K562 (cell line): Measurements from ENCODE around the gene KNSTRN. TPM values are rescaled to one million over a fixed set of nuclear protein-coding genes. Genes with fewer than 3 reads are reported as not detected.
A peak's percentile ranks its signal among the peaks of the same experiment; 100 is the strongest.

ENCODE experiments used
- BRD4 ChIP-seq: fragments of 200-600 bp; sonication (generic); IDR thresholded peaks from 2 replicates; pipeline ENCODE4 v1.6.1; 2017; ENCODE audit warnings: inconsistent platforms
- CBFA2T3 ChIP-seq: fragments of 450-650 bp; IDR thresholded peaks from 2 replicates; pipeline ENCODE4 v1.6.1; 2017
- CHCHD3 ChIP-seq: fragments of 250-450 bp; sonication (Bioruptor Pico); IDR thresholded peaks from 2 replicates; pipeline ENCODE4 v2.1.2; 2022; ENCODE audit warnings: mild to moderate bottlenecking
- DDX20 ChIP-seq: fragments of 450-650 bp; IDR thresholded peaks from 2 replicates; pipeline ENCODE4 v1.6.1; 2016; ENCODE audit warnings: missing genetic modification characterization, low read depth, mild to moderate bottlenecking, missing compliant biosample characterization, moderate library complexity
- DPF2 ChIP-seq: fragments of 450-650 bp; IDR thresholded peaks from 2 replicates; pipeline ENCODE4 v1.6.1; 2016
- NR2F6 ChIP-seq: fragments of 450-650 bp; formaldehyde crosslinking; IDR thresholded peaks from 2 replicates; pipeline ENCODE4 v1.4.0; 2020; ENCODE audit warnings: mild to moderate bottlenecking
- POLR2G ChIP-seq: fragments of 200-400 bp; formaldehyde crosslinking; IDR thresholded peaks from 2 replicates; pipeline ENCODE4 v1.6.1; 2017; ENCODE audit warnings: low read depth, mild to moderate bottlenecking, antibody characterized with exemption, low read length, moderate library complexity
- RBFOX2 ChIP-seq: fragments of 200-400 bp; formaldehyde crosslinking; IDR thresholded peaks from 2 replicates; pipeline ENCODE4 v1.6.1; 2017; ENCODE audit warnings: low read depth, mild to moderate bottlenecking, low read length, moderate library complexity
- TAF7 ChIP-seq: fragments of 450-650 bp; IDR thresholded peaks from 2 replicates; pipeline ENCODE4 v1.6.1; 2016; ENCODE audit warnings: missing genetic modification characterization, missing compliant biosample characterization
- TGIF2 ChIP-seq: sonication (generic); formaldehyde crosslinking; IDR thresholded peaks from 2 replicates; pipeline ENCODE4 v1.8.1; 2022; ENCODE audit warnings: mild to moderate bottlenecking, missing genetic modification reagents, moderate library complexity
- ZBTB7A ChIP-seq: IDR thresholded peaks from 2 replicates; pipeline ENCODE4 v1.6.1; 2011; ENCODE audit warnings: low read depth, mild to moderate bottlenecking, low read length, moderate library complexity, borderline replicate concordance; ENCODE audit not compliant: control insufficient read depth
- ZFP36 ChIP-seq: fragments of 150-350 bp; IDR thresholded peaks from 2 replicates; pipeline ENCODE4 v1.6.1; 2018; ENCODE audit warnings: low read length, low read depth; ENCODE audit not compliant: partially characterized antibody
- ZNF584 ChIP-seq: fragments of 200-800 bp; sonication (Bioruptor generic); IDR thresholded peaks from 2 replicates; pipeline ENCODE4 v1.6.1; 2016; ENCODE audit warnings: low read depth, mild to moderate bottlenecking, missing genetic modification characterization, missing compliant biosample characterization
- ZNF668 ChIP-seq: fragments of 250-450 bp; sonication (Bioruptor Pico); IDR thresholded peaks from 2 replicates; pipeline ENCODE4 v1.8.0; 2022; ENCODE audit warnings: mild to moderate bottlenecking, inconsistent platforms
- polyA plus RNA-seq, 8 experiments: library from polyadenylated mRNA; depleted of rRNA in 4 of 8; stranded (reverse) in 5 of 8; unstranded in 3 of 8; fragments of >200 nt; fragmentation: Nextera tagmentation in 2 of 8; fragmentation: Illumina TruSeq in 1 of 8; extraction: Ambion mirVana in 2 of 8; extraction: Trizol in 1 of 8; gene quantifications; 2 replicates each; pipeline versions ENCODE4 v1.2.1 to v1.2.3, GENCODE V29; 2011 to 2014; ENCODE audit warnings: inconsistent platforms in 1 of 8, missing spikeins in 1 of 8
- total RNA-seq, 7 experiments: library from RNA; depleted of rRNA in 6 of 7; stranded (reverse); fragments of >200 nt in 6 of 7; fragmentation: Illumina TruSeq in 2 of 7; extraction: Trizol in 2 of 7; gene quantifications; 2 replicates each; pipeline versions ENCODE4 v1.2.1 to v1.2.3, GENCODE V29; 2011 to 2021; ENCODE audit warnings: low replicate concordance in 1 of 7
- TF ChIP-seq, protein P1 (sequence below): fragments of 450-650 bp; IDR thresholded peaks from 2 replicates; pipeline ENCODE4 v1.6.1; 2017; ENCODE audit warnings: antibody characterized with exemption, mild to moderate bottlenecking
- TF ChIP-seq, protein P2 (sequence below): fragments of 250-450 bp; sonication (Bioruptor Pico); IDR thresholded peaks from 2 replicates; pipeline ENCODE4 v1.8.0; 2022; ENCODE audit warnings: moderate library complexity, mild to moderate bottlenecking, inconsistent platforms
- TF ChIP-seq, protein P3 (sequence below): fragments of 200-800 bp; sonication (Bioruptor generic); IDR thresholded peaks from 2 replicates; pipeline ENCODE4 v1.6.1; 2017; ENCODE audit warnings: missing genetic modification characterization, missing compliant biosample characterization
- TF ChIP-seq, protein P4 (sequence below): sonication (generic); formaldehyde crosslinking; IDR thresholded peaks from 2 replicates; pipeline ENCODE4 v1.8.1; 2023; ENCODE audit warnings: mild to moderate bottlenecking, missing genetic modification reagents

KNSTRN gene
- total and polyA plus RNA-seq, 9 of the 15 experiments (the other 6 are each of a cell fraction or from before 2014, with no cell fraction given): 48.7 to 88.2 (median 66.3) TPM

DNA sequence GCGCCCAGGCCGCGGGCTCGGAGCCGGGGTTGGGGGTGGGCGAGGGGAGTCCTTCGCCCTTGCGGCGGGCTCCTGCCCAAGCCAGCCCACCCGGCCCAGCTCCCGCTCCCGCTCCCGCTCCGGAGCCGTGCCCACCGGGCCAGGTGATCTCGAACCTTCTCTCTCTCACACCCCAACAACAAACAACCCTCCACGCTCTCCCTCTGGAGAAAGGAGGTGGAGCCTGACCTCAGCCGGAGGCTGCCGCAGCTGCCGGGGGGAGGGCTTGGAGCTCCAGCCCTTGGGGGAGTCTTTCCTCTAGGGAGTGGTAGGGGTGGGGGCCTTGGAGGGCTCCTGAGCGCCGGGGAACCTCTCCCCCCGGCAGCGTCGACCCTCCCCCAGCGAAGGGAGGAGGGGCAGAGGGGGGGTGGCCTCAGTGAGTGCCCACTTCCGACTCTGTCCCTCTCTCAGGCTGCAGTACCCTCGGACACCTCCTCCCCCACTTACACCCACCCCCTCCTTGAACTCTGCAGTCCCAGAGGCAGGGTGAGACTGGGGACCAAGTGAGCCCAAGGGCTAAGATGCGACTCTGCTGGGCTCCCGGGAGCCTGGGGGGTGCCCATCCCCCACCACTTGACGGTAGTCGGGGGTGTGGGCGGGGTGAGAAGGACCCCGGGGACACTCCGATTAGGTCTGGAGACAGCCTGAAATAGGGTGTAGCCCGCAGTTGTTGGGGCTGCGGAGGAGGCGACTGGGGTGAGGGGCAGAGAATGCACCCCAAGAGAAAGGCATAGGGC is 53.8 kb downstream of the KNSTRN start (continued):
- TF ChIP-seq, protein P1, sequence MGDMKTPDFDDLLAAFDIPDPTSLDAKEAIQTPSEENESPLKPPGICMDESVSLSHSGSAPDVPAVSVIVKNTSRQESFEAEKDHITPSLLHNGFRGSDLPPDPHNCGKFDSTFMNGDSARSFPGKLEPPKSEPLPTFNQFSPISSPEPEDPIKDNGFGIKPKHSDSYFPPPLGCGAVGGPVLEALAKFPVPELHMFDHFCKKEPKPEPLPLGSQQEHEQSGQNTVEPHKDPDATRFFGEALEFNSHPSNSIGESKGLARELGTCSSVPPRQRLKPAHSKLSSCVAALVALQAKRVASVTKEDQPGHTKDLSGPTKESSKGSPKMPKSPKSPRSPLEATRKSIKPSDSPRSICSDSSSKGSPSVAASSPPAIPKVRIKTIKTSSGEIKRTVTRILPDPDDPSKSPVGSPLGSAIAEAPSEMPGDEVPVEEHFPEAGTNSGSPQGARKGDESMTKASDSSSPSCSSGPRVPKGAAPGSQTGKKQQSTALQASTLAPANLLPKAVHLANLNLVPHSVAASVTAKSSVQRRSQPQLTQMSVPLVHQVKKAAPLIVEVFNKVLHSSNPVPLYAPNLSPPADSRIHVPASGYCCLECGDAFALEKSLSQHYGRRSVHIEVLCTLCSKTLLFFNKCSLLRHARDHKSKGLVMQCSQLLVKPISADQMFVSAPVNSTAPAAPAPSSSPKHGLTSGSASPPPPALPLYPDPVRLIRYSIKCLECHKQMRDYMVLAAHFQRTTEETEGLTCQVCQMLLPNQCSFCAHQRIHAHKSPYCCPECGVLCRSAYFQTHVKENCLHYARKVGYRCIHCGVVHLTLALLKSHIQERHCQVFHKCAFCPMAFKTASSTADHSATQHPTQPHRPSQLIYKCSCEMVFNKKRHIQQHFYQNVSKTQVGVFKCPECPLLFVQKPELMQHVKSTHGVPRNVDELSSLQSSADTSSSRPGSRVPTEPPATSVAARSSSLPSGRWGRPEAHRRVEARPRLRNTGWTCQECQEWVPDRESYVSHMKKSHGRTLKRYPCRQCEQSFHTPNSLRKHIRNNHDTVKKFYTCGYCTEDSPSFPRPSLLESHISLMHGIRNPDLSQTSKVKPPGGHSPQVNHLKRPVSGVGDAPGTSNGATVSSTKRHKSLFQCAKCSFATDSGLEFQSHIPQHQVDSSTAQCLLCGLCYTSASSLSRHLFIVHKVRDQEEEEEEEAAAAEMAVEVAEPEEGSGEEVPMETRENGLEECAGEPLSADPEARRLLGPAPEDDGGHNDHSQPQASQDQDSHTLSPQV: 0 out of 2 replicates have a peak, but pooled peaks have one; percentile 30
- TF ChIP-seq CBFA2T3 (no peak), DDX20 (tag) (no peak), TGIF2 (no peak), ZNF584 (CRISPR knock-in tag) (no peak), ZBTB7A (peak; percentile 60; the same call in 1 of the 2 replicates), BRD4 (peak; percentile 45; the same call in 1 of the 2 replicates), TAF7 (no peak), POLR2G (peak; percentile 54), CHCHD3 (no peak), ZFP36 (no peak), NR2F6 (no peak), DPF2 (peak; percentile 63), RBFOX2 (peak; percentile 54), ZNF668 (CRISPR knock-in tag) (no peak)
- TF ChIP-seq, protein P2, sequence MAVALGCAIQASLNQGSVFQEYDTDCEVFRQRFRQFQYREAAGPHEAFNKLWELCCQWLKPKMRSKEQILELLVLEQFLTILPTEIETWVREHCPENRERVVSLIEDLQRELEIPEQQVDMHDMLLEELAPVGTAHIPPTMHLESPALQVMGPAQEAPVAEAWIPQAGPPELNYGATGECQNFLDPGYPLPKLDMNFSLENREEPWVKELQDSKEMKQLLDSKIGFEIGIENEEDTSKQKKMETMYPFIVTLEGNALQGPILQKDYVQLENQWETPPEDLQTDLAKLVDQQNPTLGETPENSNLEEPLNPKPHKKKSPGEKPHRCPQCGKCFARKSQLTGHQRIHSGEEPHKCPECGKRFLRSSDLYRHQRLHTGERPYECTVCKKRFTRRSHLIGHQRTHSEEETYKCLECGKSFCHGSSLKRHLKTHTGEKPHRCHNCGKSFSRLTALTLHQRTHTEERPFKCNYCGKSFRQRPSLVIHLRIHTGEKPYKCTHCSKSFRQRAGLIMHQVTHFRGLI: no peak
- TF ChIP-seq, protein P3, sequence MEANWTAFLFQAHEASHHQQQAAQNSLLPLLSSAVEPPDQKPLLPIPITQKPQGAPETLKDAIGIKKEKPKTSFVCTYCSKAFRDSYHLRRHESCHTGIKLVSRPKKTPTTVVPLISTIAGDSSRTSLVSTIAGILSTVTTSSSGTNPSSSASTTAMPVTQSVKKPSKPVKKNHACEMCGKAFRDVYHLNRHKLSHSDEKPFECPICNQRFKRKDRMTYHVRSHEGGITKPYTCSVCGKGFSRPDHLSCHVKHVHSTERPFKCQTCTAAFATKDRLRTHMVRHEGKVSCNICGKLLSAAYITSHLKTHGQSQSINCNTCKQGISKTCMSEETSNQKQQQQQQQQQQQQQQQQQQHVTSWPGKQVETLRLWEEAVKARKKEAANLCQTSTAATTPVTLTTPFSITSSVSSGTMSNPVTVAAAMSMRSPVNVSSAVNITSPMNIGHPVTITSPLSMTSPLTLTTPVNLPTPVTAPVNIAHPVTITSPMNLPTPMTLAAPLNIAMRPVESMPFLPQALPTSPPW: peak; percentile 71
- TF ChIP-seq, protein P4, sequence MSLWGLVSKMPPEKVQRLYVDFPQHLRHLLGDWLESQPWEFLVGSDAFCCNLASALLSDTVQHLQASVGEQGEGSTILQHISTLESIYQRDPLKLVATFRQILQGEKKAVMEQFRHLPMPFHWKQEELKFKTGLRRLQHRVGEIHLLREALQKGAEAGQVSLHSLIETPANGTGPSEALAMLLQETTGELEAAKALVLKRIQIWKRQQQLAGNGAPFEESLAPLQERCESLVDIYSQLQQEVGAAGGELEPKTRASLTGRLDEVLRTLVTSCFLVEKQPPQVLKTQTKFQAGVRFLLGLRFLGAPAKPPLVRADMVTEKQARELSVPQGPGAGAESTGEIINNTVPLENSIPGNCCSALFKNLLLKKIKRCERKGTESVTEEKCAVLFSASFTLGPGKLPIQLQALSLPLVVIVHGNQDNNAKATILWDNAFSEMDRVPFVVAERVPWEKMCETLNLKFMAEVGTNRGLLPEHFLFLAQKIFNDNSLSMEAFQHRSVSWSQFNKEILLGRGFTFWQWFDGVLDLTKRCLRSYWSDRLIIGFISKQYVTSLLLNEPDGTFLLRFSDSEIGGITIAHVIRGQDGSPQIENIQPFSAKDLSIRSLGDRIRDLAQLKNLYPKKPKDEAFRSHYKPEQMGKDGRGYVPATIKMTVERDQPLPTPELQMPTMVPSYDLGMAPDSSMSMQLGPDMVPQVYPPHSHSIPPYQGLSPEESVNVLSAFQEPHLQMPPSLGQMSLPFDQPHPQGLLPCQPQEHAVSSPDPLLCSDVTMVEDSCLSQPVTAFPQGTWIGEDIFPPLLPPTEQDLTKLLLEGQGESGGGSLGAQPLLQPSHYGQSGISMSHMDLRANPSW: no peak
